B cell (primary cell): ENCODE data around the gene RNASE4. TPM values are rescaled to one million over a fixed set of nuclear protein-coding genes. Genes with fewer than 3 reads are reported as not detected.

Experiments used
- ATAC-seq: fragments of 200-7000 bp; cut with Tn5 transposase; one replicate; pipeline ENCODE4 v1.10.0; 2021; ENCODE audit warnings: low read depth, mild to moderate bottlenecking, moderate number of reproducible peaks, moderate library complexity
- CTCF ChIA-PET: fragments of 350-600 bp; sonication (Branson Sonifier 250); formaldehyde crosslinking; loops from one replicate; lab custom pipeline; 2021; ENCODE audit warnings: antibody characterized with exemption, inconsistent platforms; lab: Charles Lee
- POLR2A ChIA-PET: fragments of 350-600 bp; sonication (Branson Sonifier 250); formaldehyde crosslinking; loops from one replicate; lab custom pipeline; 2021; ENCODE audit warnings: antibody characterized with exemption; lab: Charles Lee
- DNase-seq: peaks from one replicate; pipeline ENCODE4 v3.0.0; 2013
- H2AFZ ChIP-seq: 2 replicates; pipeline ENCODE4 v1.6.1; 2012; ENCODE audit warnings: mild to moderate bottlenecking, low read depth, low read length; ENCODE audit not compliant: insufficient read depth, poor library complexity, severe bottlenecking
- H3K27ac ChIP-seq, 2 donors: 1 replicate in 1 of 2; 2 replicates in 1 of 2; pipeline ENCODE4 v1.5.1; 2012 to 2013; ENCODE audit warnings: low read length in 2 of 2, mild to moderate bottlenecking in 2 of 2, moderate library complexity in 1 of 2
- H3K27me3 ChIP-seq, 4 experiments: fragments of 200-600 bp in 1 of 4; sonication (generic) in 1 of 4; replicated peaks in 1 of 4; 1 replicate in 2 of 4; 2 replicates in 2 of 4; pipeline versions ENCODE4 v1.6.1 to v1.7.0; 2013 to 2016; ENCODE audit warnings: low read length in 3 of 4, mild to moderate bottlenecking in 2 of 4, mixed read lengths in 1 of 4, moderate library complexity in 1 of 4; ENCODE audit not compliant: insufficient read depth in 4 of 4, control insufficient read depth in 3 of 4; ENCODE audit errors: control extremely low read depth in 1 of 4
- H3K36me3 ChIP-seq, 2 experiments: replicated peaks in 1 of 2; 1 replicate in 1 of 2; 2 replicates in 1 of 2; pipeline versions ENCODE4 v1.6.1 to v1.7.1; 2013; ENCODE audit warnings: low read length in 1 of 2; ENCODE audit not compliant: insufficient read depth in 2 of 2, control insufficient read depth in 1 of 2; ENCODE audit errors: control extremely low read depth in 1 of 2, extremely low read depth in 1 of 2
- H3K4me1 ChIP-seq, 2 donors: fragments of 200-600 bp in 1 of 2; sonication (generic) in 1 of 2; 1 replicate in 1 of 2; 2 replicates in 1 of 2; pipeline versions ENCODE4 v1.5.1 to v1.6.1; 2013 to 2017; ENCODE audit warnings: low read length in 2 of 2; ENCODE audit not compliant: control insufficient read depth in 2 of 2, insufficient read depth in 2 of 2
- H3K4me2 ChIP-seq: replicated peaks from 2 replicates; pipeline ENCODE3; 2012; ENCODE audit warnings: mild to moderate bottlenecking, low read depth, low read length; ENCODE audit not compliant: poor library complexity, severe bottlenecking
- H3K4me3 ChIP-seq, 5 experiments: fragments of 200-600 bp in 1 of 5; sonication (generic) in 1 of 5; 1 replicate in 3 of 5; 2 replicates in 2 of 5; pipeline versions ENCODE4 v1.5.1 to v1.7.0; 2011 to 2016; ENCODE audit warnings: low read length in 4 of 5, mild to moderate bottlenecking in 4 of 5, low read depth in 2 of 5, control low read depth in 1 of 5, moderate library complexity in 1 of 5; ENCODE audit not compliant: insufficient read depth in 1 of 5; ENCODE audit errors: control extremely low read depth in 1 of 5, extremely low read depth in 1 of 5
- H3K79me2 ChIP-seq: fragments of 200-600 bp; sonication (generic); one replicate; pipeline ENCODE4 v1.6.0; 2016; ENCODE audit warnings: low read length; ENCODE audit not compliant: control insufficient read depth, insufficient read depth
- H3K9ac ChIP-seq: fragments of 200-600 bp; sonication (generic); 2 replicates; pipeline ENCODE4 v1.6.1; 2017; ENCODE audit warnings: mild to moderate bottlenecking, low read length, moderate library complexity
- H3K9me3 ChIP-seq, 3 donors: one replicate each; pipeline versions ENCODE4 v1.6.1 to v1.7.1; 2013; ENCODE audit warnings: low read length in 2 of 3; ENCODE audit not compliant: control insufficient read depth in 2 of 3, insufficient read depth in 1 of 3; ENCODE audit errors: control extremely low read depth in 1 of 3
- H4K20me1 ChIP-seq: 2 replicates; pipeline ENCODE4 v1.6.0; 2012; ENCODE audit warnings: mild to moderate bottlenecking, low read length; ENCODE audit not compliant: insufficient read depth, control insufficient read depth, poor library complexity, severe bottlenecking
- H3K27ac Mint-ChIP-seq: one replicate; pipeline ENCODE4 v1.8.0; 2021; ENCODE audit warnings: mixed read lengths
- H3K27me3 Mint-ChIP-seq: one replicate; pipeline ENCODE4 v1.8.0; 2021; ENCODE audit warnings: mixed read lengths
- H3K4me1 Mint-ChIP-seq: one replicate; pipeline ENCODE4 v1.8.0; 2021; ENCODE audit warnings: mixed read lengths
- H3K4me3 Mint-ChIP-seq: one replicate; pipeline ENCODE4 v1.8.0; 2021; ENCODE audit warnings: mixed read lengths
- H3K9me3 Mint-ChIP-seq: one replicate; pipeline ENCODE4 v1.8.0; 2022; ENCODE audit warnings: mixed read lengths; ENCODE audit not compliant: insufficient read depth
- EZH2 ChIP-seq: IDR thresholded peaks from 2 replicates; pipeline ENCODE4 v1.6.1; 2012; ENCODE audit warnings: borderline replicate concordance, low read depth, mild to moderate bottlenecking, moderate library complexity, low read length; ENCODE audit not compliant: insufficient read depth, poor library complexity, severe bottlenecking
- WGBS: methylation state at CpG from one replicate; pipeline ENCODE4 v1.1.5; 2013; ENCODE audit warnings: missing lambda C conversion rate; ENCODE audit not compliant: insufficient coverage; 5-methylcytosine and 5-hydroxymethylcytosine counted together
- intact Hi-C: fragments of 100-400 bp; cut with micrococcal nuclease; formaldehyde crosslinking; loops from one replicate; pipeline ENCODE4 v1.10.0; 2022
- polyA plus RNA-seq: library from polyadenylated mRNA; depleted of rRNA; stranded (reverse); fragments of >200 nt; gene quantifications from 2 replicates; pipeline ENCODE4 v1.2.3, GENCODE V29; 2012
- total RNA-seq, 2 donors: library from RNA; stranded (reverse); fragments of 120-200 nt in 1 of 2; gene quantifications; 1 replicate in 1 of 2; 2 replicates in 1 of 2; pipeline versions ENCODE4 v1.2.3 to v1.2.4, GENCODE V29; 2013 to 2022
- TF ChIP-seq, protein P1 (sequence below): fragments of 200-600 bp; IDR thresholded peaks from one replicate; pipeline ENCODE4 v1.8.0; 2022; ENCODE audit warnings: antibody characterized with exemption, mild to moderate bottlenecking

The RNASE4 gene
- total and polyA plus RNA-seq, 2 donors (not counting 1 experiment from before 2014, with no cell fraction given) = 1.8 TPM

DNA sequence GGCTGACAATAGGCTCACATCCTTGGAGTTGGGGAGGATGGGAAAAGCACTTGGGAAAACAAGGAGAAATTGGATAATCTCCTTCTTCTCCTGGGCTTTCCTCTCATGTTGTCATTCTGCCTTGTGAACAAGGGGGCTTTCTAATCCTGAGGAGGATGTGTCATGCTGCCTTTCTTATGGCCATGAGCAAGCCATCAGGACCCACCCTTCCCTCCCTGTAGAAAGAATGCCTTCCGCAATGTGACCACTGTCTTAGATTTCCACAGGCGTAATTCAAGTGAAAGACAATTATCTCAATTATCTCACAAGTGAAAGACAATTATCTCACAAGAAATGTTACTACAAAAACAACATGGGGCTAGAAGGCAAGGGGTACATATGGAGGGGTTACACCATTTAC lies 39.8 kb upstream of the RNASE4 start:
- Histone ChIP-seq H4K20me1 (no peaks in the 10 kb centered on the region), H3K27me3 (peaks cover 0 to 19% (median 5%) of the 10 kb centered on the region in 4 experiments), H3K36me3 (no peaks in the 10 kb centered on the region), H3K9me3 (no peaks in the 10 kb centered on the region), H3K4me1 (no peaks in the 10 kb centered on the region), H3K27ac (no peak overlapping the region), H3K4me2 (no peak overlapping the region), H3K4me3 (no peak overlapping the region), H3K79me2 (no peaks in the 10 kb centered on the region), H2AFZ (no peak overlapping the region), H3K9ac (no peak overlapping the region)
- H3K9me3 Mint-ChIP-seq = no peaks in the 10 kb centered on the region
- H3K4me3 Mint-ChIP-seq = no peak overlapping the region
- ATAC-seq = no peak
- no peak for DNase-seq
- H3K27me3 Mint-ChIP-seq = peaks cover 58% of the 10 kb centered on the region
- intact Hi-C loops = no loop called here
- ChIA-PET POLR2A (no interaction called here), CTCF (interaction anchor here (1.3 kb wide), 1 partner anchor 18 kb away, joined by 3 read pairs; no protein-coding TSS in a partner anchor)
- TF ChIP-seq EZH2 = no peak
- TF ChIP-seq, protein P1, sequence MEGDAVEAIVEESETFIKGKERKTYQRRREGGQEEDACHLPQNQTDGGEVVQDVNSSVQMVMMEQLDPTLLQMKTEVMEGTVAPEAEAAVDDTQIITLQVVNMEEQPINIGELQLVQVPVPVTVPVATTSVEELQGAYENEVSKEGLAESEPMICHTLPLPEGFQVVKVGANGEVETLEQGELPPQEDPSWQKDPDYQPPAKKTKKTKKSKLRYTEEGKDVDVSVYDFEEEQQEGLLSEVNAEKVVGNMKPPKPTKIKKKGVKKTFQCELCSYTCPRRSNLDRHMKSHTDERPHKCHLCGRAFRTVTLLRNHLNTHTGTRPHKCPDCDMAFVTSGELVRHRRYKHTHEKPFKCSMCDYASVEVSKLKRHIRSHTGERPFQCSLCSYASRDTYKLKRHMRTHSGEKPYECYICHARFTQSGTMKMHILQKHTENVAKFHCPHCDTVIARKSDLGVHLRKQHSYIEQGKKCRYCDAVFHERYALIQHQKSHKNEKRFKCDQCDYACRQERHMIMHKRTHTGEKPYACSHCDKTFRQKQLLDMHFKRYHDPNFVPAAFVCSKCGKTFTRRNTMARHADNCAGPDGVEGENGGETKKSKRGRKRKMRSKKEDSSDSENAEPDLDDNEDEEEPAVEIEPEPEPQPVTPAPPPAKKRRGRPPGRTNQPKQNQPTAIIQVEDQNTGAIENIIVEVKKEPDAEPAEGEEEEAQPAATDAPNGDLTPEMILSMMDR = no peak
- no peak overlapping the region for H3K27ac Mint-ChIP-seq
- no peaks in the 10 kb centered on the region for H3K4me1 Mint-ChIP-seq
- no CpG with 5 or more reads among the region's 2 CpGs for WGBS

DNA sequence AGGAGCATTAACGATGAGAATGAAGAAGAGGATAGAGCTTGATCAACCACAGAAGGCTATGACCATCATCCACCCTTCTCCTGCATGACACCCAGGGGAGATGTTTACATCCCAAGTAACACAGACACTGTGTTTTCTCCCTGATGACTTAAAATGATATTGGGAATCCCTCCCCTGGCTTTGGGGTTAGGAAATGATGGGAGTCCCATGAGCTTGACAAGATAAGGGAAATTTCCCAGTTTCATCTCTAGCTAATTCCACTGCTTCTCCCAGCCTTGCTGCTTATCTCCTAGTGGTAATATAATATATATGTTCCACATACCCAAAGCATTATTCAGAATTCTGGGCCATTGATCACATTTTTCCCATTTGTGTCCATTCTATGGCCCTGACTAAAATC lies 38.9 kb upstream of the RNASE4 start:
- POLR2A ChIA-PET = no interaction called here
- Mint-ChIP-seq H3K4me3 (no peak overlapping the region), H3K9me3 (no peaks in the 10 kb centered on the region), H3K27ac (no peak overlapping the region), H3K27me3 (peaks cover 61% of the 10 kb centered on the region), H3K4me1 (no peaks in the 10 kb centered on the region)
- DNase-seq (no peak), ATAC-seq (no peak)
- intact Hi-C loops = no loop called here
- TF ChIP-seq EZH2 = no peak
- TF ChIP-seq, protein P1 = no peak
- WGBS = no CpG with 5 or more reads among the region's 1 CpG
- H3K27me3 ChIP-seq = peaks cover 0 to 18% (median 5%) of the 10 kb centered on the region in 4 experiments
- H3K36me3 ChIP-seq = no peaks in the 10 kb centered on the region
- CTCF ChIA-PET = interaction anchor here (0.7 to 1.3 kb wide), 3 partner anchors 12 to 36 kb away, joined by 3 read pairs; no protein-coding TSS in a partner anchor
- no peak overlapping the region for H3K9ac ChIP-seq
- no peak overlapping the region for H3K4me2 ChIP-seq
- no peaks in the 10 kb centered on the region for H3K4me1 ChIP-seq
- no peak overlapping the region for H3K4me3 ChIP-seq
- no peaks in the 10 kb centered on the region for H3K79me2 ChIP-seq
- H3K27ac ChIP-seq = no peak overlapping the region
- no peaks in the 10 kb centered on the region for H3K9me3 ChIP-seq
- no peak overlapping the region for H2AFZ ChIP-seq
- no peaks in the 10 kb centered on the region for H4K20me1 ChIP-seq
